ENCODE data around the gene NIT2. TPM values are rescaled to one million over a fixed set of nuclear protein-coding genes. Genes with fewer than 3 reads are reported as not detected.

NIT2 gene
- total and polyA plus RNA-seq, 3 donors from 2014 or later, result 21.7 to 29.1 (median 22.9) TPM

DNA sequence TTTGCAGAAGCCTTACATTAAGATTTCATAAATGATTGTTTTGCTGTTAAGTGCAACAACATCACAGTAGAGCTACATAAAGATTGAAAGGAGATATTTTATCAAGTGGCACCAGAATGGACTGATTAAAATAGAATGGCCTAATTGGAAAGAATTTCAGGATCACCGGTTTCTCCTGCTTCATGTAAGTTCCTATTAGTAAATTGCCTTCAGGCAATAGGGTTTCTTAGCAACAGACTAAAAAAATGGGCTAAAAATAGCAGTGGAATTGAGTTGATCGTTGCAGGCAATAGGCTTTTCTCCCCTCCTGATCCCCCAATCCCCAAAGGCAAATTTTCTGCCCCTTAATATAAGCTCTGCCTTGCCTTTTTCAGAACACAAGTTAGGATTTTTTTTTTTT, 67.7 kb downstream of the NIT2 start:
- no peak for DNase-seq
- Histone ChIP-seq H3K4me3 (peak overlapping the region; percentile 87 to 94), H3K27me3 (no peaks in the 10 kb centered on the region), H3K4me1 (peaks cover 19% of the 10 kb centered on the region), H3K36me3 (ENCODE audit: low read depth, missing control alignments) (no peaks in the 10 kb centered on the region), H3K27ac (no peak overlapping the region), H3K9me3 (no peaks in the 10 kb centered on the region)
- 13 to 14% methylated on average over 2 of the region's 2 CpGs for WGBS, 2 donors
- intact Hi-C loops (cut with DNase I; ENCODE audit: low total_unique reads), result no loop called here
- no peak for TF ChIP-seq POLR2A (IDR thresholded peaks at IDR 0.05)
- TF ChIP-seq, protein P1, sequence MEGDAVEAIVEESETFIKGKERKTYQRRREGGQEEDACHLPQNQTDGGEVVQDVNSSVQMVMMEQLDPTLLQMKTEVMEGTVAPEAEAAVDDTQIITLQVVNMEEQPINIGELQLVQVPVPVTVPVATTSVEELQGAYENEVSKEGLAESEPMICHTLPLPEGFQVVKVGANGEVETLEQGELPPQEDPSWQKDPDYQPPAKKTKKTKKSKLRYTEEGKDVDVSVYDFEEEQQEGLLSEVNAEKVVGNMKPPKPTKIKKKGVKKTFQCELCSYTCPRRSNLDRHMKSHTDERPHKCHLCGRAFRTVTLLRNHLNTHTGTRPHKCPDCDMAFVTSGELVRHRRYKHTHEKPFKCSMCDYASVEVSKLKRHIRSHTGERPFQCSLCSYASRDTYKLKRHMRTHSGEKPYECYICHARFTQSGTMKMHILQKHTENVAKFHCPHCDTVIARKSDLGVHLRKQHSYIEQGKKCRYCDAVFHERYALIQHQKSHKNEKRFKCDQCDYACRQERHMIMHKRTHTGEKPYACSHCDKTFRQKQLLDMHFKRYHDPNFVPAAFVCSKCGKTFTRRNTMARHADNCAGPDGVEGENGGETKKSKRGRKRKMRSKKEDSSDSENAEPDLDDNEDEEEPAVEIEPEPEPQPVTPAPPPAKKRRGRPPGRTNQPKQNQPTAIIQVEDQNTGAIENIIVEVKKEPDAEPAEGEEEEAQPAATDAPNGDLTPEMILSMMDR (IDR thresholded peaks at IDR 0.05), result no peak

DNA sequence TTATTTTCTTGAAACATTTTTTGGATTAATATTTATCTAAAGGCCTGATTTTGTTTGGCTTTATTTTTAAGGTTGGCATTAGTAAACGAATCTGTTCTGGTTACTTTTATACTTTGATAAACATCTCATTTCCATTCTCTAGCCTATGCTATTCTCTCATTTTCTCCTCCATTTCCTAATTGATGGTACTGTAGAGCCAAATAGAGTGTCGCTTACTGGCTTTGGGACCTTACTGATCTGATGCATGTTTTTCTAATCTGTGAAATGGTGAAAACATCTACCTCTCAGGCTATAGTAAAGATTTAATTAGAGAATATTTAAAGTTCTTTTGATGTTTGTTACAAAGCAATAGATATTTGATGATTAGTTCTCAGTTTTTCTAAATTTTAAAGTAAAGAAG, 68.3 kb downstream of the NIT2 start:
- no peak overlapping the region for H3K27ac ChIP-seq
- intact Hi-C loops (cut with DNase I; ENCODE audit: low total_unique reads), result no loop called here

DNA sequence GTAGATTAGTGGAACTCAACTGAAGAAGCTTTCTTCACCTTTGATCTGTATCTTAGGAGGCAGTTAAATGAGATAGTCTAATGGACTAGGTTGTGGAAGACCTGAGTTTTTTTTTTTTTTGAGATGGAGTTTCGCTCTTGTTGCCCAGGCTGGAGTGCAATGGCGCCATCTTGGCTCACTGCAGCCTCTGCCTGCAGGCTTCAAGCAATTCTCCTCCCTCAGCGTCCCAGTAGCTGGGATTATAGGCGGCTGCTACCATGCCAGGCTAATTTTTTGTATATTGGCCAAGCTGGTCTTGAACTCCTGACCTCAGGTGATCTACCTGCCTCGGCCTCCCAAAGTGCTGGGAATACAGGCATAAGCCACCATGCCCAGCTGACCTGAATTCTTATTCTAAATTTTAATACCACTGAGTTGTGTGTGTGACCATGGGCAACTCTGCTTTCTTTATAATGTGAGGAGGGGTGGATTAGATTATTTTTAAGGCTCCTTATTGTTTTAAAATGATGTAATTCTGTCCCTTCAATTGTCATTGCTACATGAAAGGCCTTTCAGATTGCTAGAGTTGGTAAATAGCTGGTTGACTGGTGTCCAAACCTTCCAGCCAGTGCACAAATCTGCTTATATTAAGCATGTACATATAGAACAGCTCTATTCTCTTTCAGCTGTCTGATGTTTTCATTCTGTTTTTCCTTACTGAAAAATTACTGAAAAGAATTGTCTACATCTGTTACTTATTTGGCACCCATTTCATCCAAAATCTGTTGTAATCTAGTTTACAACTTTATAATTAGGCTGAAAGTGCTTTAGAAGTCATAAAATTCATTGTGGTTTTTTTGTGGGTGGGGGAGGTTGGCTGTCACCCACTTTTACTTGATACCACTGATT, 69.0 kb downstream of the NIT2 start:
- Histone ChIP-seq H3K36me3 (ENCODE audit: low read depth, missing control alignments) (no peaks in the 10 kb centered on the region), H3K27me3 (no peaks in the 10 kb centered on the region), H3K4me1 (peaks cover 19% of the 10 kb centered on the region), H3K4me3 (no peak overlapping the region), H3K27ac (no peak overlapping the region), H3K9me3 (no peaks in the 10 kb centered on the region)
- no peak for DNase-seq
- TF ChIP-seq POLR2A (IDR thresholded peaks at IDR 0.05), result no peak
- TF ChIP-seq, protein P1 (IDR thresholded peaks at IDR 0.05), result no peak
- intact Hi-C loops (cut with DNase I; ENCODE audit: low total_unique reads), result no loop called here
- WGBS, 2 donors, result 46 to 74% methylated on average over 5 of the region's 5 CpGs

More for the DNA sequence above, 68.3 kb downstream of the NIT2 start:
- 33 to 48% methylated on average over 2 of the region's 2 CpGs for WGBS, 2 donors
- DNase-seq, result no peak
- H3K4me1 ChIP-seq, result peaks cover 19% of the 10 kb centered on the region
- H3K4me3 ChIP-seq, result peak overlapping the region in 1 of 2 donors; percentile 94
- H3K9me3 ChIP-seq, result no peaks in the 10 kb centered on the region
- no peaks in the 10 kb centered on the region for H3K27me3 ChIP-seq
- H3K36me3 ChIP-seq (ENCODE audit: low read depth, missing control alignments), result no peaks in the 10 kb centered on the region
- TF ChIP-seq POLR2A (IDR thresholded peaks at IDR 0.05), result no peak
- TF ChIP-seq, protein P1 (IDR thresholded peaks at IDR 0.05), result no peak

DNA sequence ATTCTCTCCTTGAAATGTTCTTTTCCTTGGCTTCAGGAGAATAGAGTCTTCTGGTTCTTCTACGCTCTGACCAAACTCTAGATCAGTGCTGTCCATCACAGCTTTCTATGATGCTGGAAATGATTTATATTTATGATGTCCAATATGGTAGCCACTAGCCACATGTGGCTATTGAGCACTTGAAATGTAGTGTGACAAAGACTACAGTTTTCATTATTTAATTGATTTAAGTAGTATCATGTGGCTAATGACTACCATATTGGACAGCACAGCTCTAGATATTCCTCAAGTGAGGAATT, 69.6 kb downstream of the NIT2 start:
- H3K27ac ChIP-seq, result no peak overlapping the region
- TF ChIP-seq POLR2A (IDR thresholded peaks at IDR 0.05), result no peak
- TF ChIP-seq, protein P1 (IDR thresholded peaks at IDR 0.05), result no peak
- no peak overlapping the region for H3K4me3 ChIP-seq
- H3K9me3 ChIP-seq, result no peaks in the 10 kb centered on the region
- no peaks in the 10 kb centered on the region for H3K27me3 ChIP-seq
- intact Hi-C loops (cut with DNase I; ENCODE audit: low total_unique reads), result no loop called here
- no peak for DNase-seq
- 85 to 93% methylated on average over 1 of the region's 1 CpG for WGBS, 2 donors
- peaks cover 19% of the 10 kb centered on the region for H3K4me1 ChIP-seq
- no peaks in the 10 kb centered on the region for H3K36me3 ChIP-seq (ENCODE audit: low read depth, missing control alignments)

DNA sequence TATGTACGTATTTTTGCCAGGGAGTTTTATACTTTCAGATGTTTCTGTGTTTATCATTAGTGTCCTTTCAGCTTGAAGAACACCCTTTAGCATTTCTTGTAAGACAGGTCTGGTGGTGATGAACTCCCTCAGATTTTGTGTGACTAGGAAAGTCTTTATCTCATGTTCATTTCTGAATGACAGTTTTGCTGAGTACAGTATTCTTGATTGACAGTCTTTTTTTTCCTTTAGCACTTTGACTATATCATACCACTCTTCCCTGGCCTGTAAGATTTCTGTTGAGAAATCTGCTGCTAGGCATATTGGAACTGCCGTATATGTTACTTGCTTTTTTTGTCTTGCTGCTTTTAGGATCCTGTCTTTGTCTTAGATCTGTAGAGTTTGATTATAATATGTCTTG, 72.6 kb downstream of the NIT2 start:
- Histone ChIP-seq H3K9me3 (no peaks in the 10 kb centered on the region), H3K36me3 (ENCODE audit: low read depth, missing control alignments) (no peaks in the 10 kb centered on the region), H3K27ac (no peak overlapping the region), H3K4me1 (peaks cover 11% of the 10 kb centered on the region), H3K27me3 (no peaks in the 10 kb centered on the region), H3K4me3 (no peak overlapping the region)
- TF ChIP-seq, protein P1 (IDR thresholded peaks at IDR 0.05), result no peak
- TF ChIP-seq POLR2A (IDR thresholded peaks at IDR 0.05), result no peak
- no peak for DNase-seq
- intact Hi-C loops (cut with DNase I; ENCODE audit: low total_unique reads), result no loop called here
- 69 to 75% methylated on average over 2 of the region's 2 CpGs for WGBS, 2 donors
